Measurements from ENCODE around the gene RICTOR. TPM values are rescaled to one million over a fixed set of nuclear protein-coding genes. Genes with fewer than 3 reads are reported as not detected.

RICTOR gene
- total and polyA plus RNA-seq, 2 donors (not counting 1 experiment from before 2014, with no cell fraction given), result 17.1 to 26.3 TPM

- peaks cover 9% of the 10 kb centered on the region for H3K79me2 ChIP-seq (ENCODE audit: control insufficient read depth, insufficient read depth, low read length)
- no peak overlapping the region for H3K4me3 ChIP-seq (replicated peaks in 1 of 4; ENCODE audit: control extremely low read depth in 1 of 4, insufficient read depth in 1 of 4, low read depth in 3 of 4, low read length in 4 of 4)
- H3K9ac ChIP-seq (ENCODE audit: insufficient read depth, low read length), result no peak overlapping the region
- no peak for DNase-seq (ENCODE audit: low read depth in 2 of 2)
- H2AFZ ChIP-seq (ENCODE audit: low read length), result no peak overlapping the region
- no peaks in the 10 kb centered on the region for H3K36me3 ChIP-seq (ENCODE audit: control insufficient read depth, insufficient read depth, low read length)
- no peak overlapping the region for H3K27ac ChIP-seq (ENCODE audit: insufficient read depth, low read length)
- H4K20me1 ChIP-seq (ENCODE audit: control insufficient read depth, extremely low read depth, insufficient read depth, low read length), result no peaks in the 10 kb centered on the region
- H3K9me3 ChIP-seq (ENCODE audit: control insufficient read depth, insufficient read depth, low read depth, low read length), result no peaks in the 10 kb centered on the region
- H3K4me1 ChIP-seq (ENCODE audit: control insufficient read depth, extremely low read depth, insufficient read depth, low read length), result no peaks in the 10 kb centered on the region
- TF ChIP-seq EZH2 (IDR thresholded peaks at IDR 0.05; ENCODE audit: low read length, missing control alignments), result no peak
- no peak for TF ChIP-seq CTCF (conservative IDR thresholded peaks at IDR 0.05 in 1 of 2, IDR thresholded peaks at IDR 0.05 in 1 of 2; ENCODE audit: low read depth in 1 of 2, low read length in 2 of 2)
- H3K4me2 ChIP-seq (ENCODE audit: extremely low read depth, insufficient read depth, low read length), result no peak overlapping the region
- no peaks in the 10 kb centered on the region for H3K27me3 ChIP-seq (ENCODE audit: control insufficient read depth, insufficient read depth, low read length)
Observed at GRCh38 chr5:39031041-39031440, 43.2 kb downstream of the RICTOR start.

- no peak for DNase-seq (ENCODE audit: low read depth in 2 of 2)
- Histone ChIP-seq H3K79me2 (ENCODE audit: control insufficient read depth, insufficient read depth, low read length) (peaks cover 15% of the 10 kb centered on the region), H3K36me3 (ENCODE audit: control insufficient read depth, insufficient read depth, low read length) (peaks cover 1% of the 10 kb centered on the region), H3K4me3 (replicated peaks in 1 of 4; ENCODE audit: control extremely low read depth in 1 of 4, insufficient read depth in 1 of 4, low read depth in 3 of 4, low read length in 4 of 4) (no peak overlapping the region), H3K4me2 (ENCODE audit: extremely low read depth, insufficient read depth, low read length) (no peak overlapping the region), H3K27me3 (ENCODE audit: control insufficient read depth, insufficient read depth, low read length) (no peaks in the 10 kb centered on the region), H2AFZ (ENCODE audit: low read length) (no peak overlapping the region), H3K9me3 (ENCODE audit: control insufficient read depth, insufficient read depth, low read depth, low read length) (no peaks in the 10 kb centered on the region), H3K27ac (ENCODE audit: insufficient read depth, low read length) (no peak overlapping the region), H3K4me1 (ENCODE audit: control insufficient read depth, extremely low read depth, insufficient read depth, low read length) (peaks cover 5% of the 10 kb centered on the region), H4K20me1 (ENCODE audit: control insufficient read depth, extremely low read depth, insufficient read depth, low read length) (peaks cover 1% of the 10 kb centered on the region), H3K9ac (ENCODE audit: insufficient read depth, low read length) (no peak overlapping the region)
- TF ChIP-seq EZH2 (IDR thresholded peaks at IDR 0.05; ENCODE audit: low read length, missing control alignments) (no peak), CTCF (conservative IDR thresholded peaks at IDR 0.05 in 1 of 2, IDR thresholded peaks at IDR 0.05 in 1 of 2; ENCODE audit: low read depth in 1 of 2, low read length in 2 of 2) (no peak)
Observed at GRCh38 chr5:39025456-39025855, 48.7 kb downstream of the RICTOR start.

- peaks cover 1% of the 10 kb centered on the region for H4K20me1 ChIP-seq (ENCODE audit: control insufficient read depth, extremely low read depth, insufficient read depth, low read length)
- peaks cover 5% of the 10 kb centered on the region for H3K4me1 ChIP-seq (ENCODE audit: control insufficient read depth, extremely low read depth, insufficient read depth, low read length)
- peak overlapping the region; percentile 10 for H3K4me2 ChIP-seq (ENCODE audit: extremely low read depth, insufficient read depth, low read length)
- no peak overlapping the region for H2AFZ ChIP-seq (ENCODE audit: low read length)
- peak in 1 of 2 donors; percentile 53 for DNase-seq (ENCODE audit: low read depth in 2 of 2)
- peaks cover 15% of the 10 kb centered on the region for H3K79me2 ChIP-seq (ENCODE audit: control insufficient read depth, insufficient read depth, low read length)
- peaks cover 1% of the 10 kb centered on the region for H3K36me3 ChIP-seq (ENCODE audit: control insufficient read depth, insufficient read depth, low read length)
- no peak overlapping the region for H3K4me3 ChIP-seq (replicated peaks in 1 of 4; ENCODE audit: control extremely low read depth in 1 of 4, insufficient read depth in 1 of 4, low read depth in 3 of 4, low read length in 4 of 4)
- no peaks in the 10 kb centered on the region for H3K27me3 ChIP-seq (ENCODE audit: control insufficient read depth, insufficient read depth, low read length)
- H3K9me3 ChIP-seq (ENCODE audit: control insufficient read depth, insufficient read depth, low read depth, low read length), result no peaks in the 10 kb centered on the region
- no peak overlapping the region for H3K27ac ChIP-seq (ENCODE audit: insufficient read depth, low read length)
- TF ChIP-seq CTCF (conservative IDR thresholded peaks at IDR 0.05 in 1 of 2, IDR thresholded peaks at IDR 0.05 in 1 of 2; ENCODE audit: low read depth in 1 of 2, low read length in 2 of 2) (no peak), EZH2 (IDR thresholded peaks at IDR 0.05; ENCODE audit: low read length, missing control alignments) (no peak)
- no peak overlapping the region for H3K9ac ChIP-seq (ENCODE audit: insufficient read depth, low read length)
Observed at GRCh38 chr5:39024884-39025283, 49.3 kb downstream of the RICTOR start.
